BE2C (cell line): ENCODE data around the gene CDH23.
A peak's percentile ranks its signal among the peaks of the same experiment; 100 is the strongest.

Source experiments
- DNase-seq: peaks from one replicate; pipeline ENCODE4 v3.0.0-alpha.2; 2020
- H3K27me3 ChIP-seq: fragments of 250-450 bp; sonication (Bioruptor Pico); 2 replicates; pipeline ENCODE4 v1.5.1; 2020; ENCODE audit warnings: mild to moderate bottlenecking
- H3K36me3 ChIP-seq: fragments of 250-450 bp; sonication (Bioruptor Pico); 2 replicates; pipeline ENCODE4 v1.5.1; 2020; ENCODE audit warnings: mild to moderate bottlenecking
- H3K4me1 ChIP-seq: fragments of 250-450 bp; sonication (Bioruptor Pico); 2 replicates; pipeline ENCODE4 v1.5.1; 2020
- H3K4me3 ChIP-seq: 2 replicates; pipeline ENCODE4 v1.5.1; 2011; ENCODE audit warnings: low read depth, low read length
- H3K9me3 ChIP-seq: fragments of 250-450 bp; sonication (Bioruptor Pico); 2 replicates; pipeline ENCODE4 v1.5.1; 2020
- TF ChIP-seq, protein P1 (sequence below): IDR thresholded peaks from 2 replicates; pipeline ENCODE4 v1.5.1; 2012; ENCODE audit warnings: mild to moderate bottlenecking, low read depth, low read length

Gene CDH23

DNA sequence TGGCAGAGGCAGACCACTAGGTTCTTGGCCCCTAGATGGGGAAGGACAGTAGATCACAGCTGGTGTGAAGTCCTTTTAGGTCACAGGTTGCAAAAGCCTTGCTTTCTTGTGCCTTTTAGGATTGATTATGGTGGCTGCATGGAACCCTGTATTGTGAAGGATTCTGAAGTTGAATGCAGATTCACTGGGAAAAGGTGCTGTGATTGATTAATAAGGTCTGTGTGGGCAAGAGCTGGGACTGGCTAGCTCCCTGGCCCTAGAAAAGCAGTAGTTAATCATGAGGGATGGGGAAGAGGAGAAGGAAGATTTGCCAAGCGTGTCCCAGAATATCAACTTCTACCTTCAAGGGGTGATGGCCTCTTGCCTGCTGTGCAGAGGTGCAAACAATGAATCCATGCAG, 105.5 kb downstream of the CDH23 start:
- H3K27me3 ChIP-seq: no peaks in the 10 kb centered on the region
- H3K4me3 ChIP-seq: no peak overlapping the region
- no peaks in the 10 kb centered on the region for H3K9me3 ChIP-seq
- H3K36me3 ChIP-seq: no peaks in the 10 kb centered on the region
- H3K4me1 ChIP-seq: peaks cover 6% of the 10 kb centered on the region
- TF ChIP-seq, protein P1, sequence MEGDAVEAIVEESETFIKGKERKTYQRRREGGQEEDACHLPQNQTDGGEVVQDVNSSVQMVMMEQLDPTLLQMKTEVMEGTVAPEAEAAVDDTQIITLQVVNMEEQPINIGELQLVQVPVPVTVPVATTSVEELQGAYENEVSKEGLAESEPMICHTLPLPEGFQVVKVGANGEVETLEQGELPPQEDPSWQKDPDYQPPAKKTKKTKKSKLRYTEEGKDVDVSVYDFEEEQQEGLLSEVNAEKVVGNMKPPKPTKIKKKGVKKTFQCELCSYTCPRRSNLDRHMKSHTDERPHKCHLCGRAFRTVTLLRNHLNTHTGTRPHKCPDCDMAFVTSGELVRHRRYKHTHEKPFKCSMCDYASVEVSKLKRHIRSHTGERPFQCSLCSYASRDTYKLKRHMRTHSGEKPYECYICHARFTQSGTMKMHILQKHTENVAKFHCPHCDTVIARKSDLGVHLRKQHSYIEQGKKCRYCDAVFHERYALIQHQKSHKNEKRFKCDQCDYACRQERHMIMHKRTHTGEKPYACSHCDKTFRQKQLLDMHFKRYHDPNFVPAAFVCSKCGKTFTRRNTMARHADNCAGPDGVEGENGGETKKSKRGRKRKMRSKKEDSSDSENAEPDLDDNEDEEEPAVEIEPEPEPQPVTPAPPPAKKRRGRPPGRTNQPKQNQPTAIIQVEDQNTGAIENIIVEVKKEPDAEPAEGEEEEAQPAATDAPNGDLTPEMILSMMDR: no peak
- no peak for DNase-seq

DNA sequence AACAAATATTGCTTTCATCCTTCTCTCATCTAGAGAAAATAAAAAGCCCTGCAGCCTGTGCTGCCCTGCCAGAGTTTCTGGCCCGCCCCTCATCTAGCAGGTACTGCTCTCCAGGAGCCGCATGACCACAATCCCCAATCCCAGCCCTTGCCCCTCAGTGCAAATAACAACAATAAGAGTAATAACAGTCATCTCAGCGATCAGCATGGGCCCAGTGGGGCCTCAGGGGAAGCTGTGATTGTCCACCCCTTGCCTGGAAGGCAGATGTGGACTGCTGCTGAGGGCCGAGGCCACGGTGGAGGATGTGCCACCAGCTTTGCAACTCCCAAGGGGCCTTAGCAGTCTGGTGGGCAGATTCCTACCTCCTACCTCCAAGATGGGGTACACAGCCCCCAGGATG, 106.1 kb downstream of the CDH23 start:
- Histone ChIP-seq H3K4me3 (no peak overlapping the region), H3K4me1 (peaks cover under 1% of the 10 kb centered on the region; the same call in 1 of the 2 replicates), H3K9me3 (no peaks in the 10 kb centered on the region), H3K27me3 (no peaks in the 10 kb centered on the region), H3K36me3 (no peaks in the 10 kb centered on the region)
- no peak for DNase-seq
- TF ChIP-seq, protein P1: no peak

DNA sequence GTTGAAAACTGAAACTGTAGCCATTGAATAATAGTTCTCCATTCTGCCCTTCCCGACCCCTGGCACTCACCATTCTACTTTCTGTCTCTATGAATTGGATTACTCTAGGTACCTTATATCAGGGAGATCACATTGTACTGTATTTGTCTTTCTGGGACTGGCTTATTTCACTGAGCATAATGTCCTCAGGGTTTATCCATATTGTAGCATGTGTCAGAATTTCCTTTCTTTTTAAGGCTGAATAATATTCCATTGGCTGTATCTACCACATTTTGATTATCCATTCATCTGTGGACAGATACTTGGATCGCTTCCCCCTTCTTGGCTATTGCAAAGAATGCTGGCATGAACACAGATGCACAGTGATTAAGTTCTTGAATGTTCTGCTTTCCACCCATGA, 107.4 kb downstream of the CDH23 start:
- no peaks in the 10 kb centered on the region for H3K36me3 ChIP-seq
- TF ChIP-seq, protein P1: no peak
- no peaks in the 10 kb centered on the region for H3K4me1 ChIP-seq
- H3K4me3 ChIP-seq: no peak overlapping the region
- H3K9me3 ChIP-seq: no peaks in the 10 kb centered on the region
- no peak for DNase-seq
- no peaks in the 10 kb centered on the region for H3K27me3 ChIP-seq

- TF ChIP-seq, protein P1: no peak
- Histone ChIP-seq H3K36me3 (no peaks in the 10 kb centered on the region), H3K27me3 (no peaks in the 10 kb centered on the region), H3K4me1 (no peaks in the 10 kb centered on the region), H3K9me3 (no peaks in the 10 kb centered on the region), H3K4me3 (no peak overlapping the region)
- DNase-seq: no peak
Measured at GRCh38 chr10:71504570-71504969, 107.8 kb downstream of the CDH23 start.

- no peaks in the 10 kb centered on the region for H3K27me3 ChIP-seq
- H3K4me3 ChIP-seq: no peak overlapping the region
- no peak for DNase-seq
- H3K36me3 ChIP-seq: no peaks in the 10 kb centered on the region
- TF ChIP-seq, protein P1: no peak
- H3K4me1 ChIP-seq: no peaks in the 10 kb centered on the region
- no peaks in the 10 kb centered on the region for H3K9me3 ChIP-seq
Measured at GRCh38 chr10:71505862-71506261, 109.1 kb downstream of the CDH23 start.

DNA sequence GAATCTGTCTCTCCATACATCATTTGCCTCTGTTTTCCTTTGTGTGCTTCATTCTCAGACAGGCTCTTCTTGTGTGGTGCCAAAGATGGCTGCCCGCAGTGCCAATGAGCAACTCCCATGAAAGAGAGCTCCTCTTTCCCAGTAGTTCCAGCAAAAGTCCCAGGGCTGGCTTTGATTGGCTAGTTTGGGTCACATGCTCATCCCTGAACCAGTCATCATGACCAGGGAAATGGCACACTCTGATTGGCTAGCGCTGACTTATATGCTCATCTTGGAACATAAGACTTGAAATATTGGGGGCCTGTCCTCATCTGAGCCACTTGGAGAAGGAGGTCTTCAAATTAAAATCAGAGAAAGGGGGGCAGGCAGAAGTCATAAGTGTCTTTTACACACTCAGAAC, 112.7 kb downstream of the CDH23 start:
- no peaks in the 10 kb centered on the region for H3K9me3 ChIP-seq
- H3K4me3 ChIP-seq: no peak overlapping the region
- H3K4me1 ChIP-seq: peaks cover 10% of the 10 kb centered on the region
- no peaks in the 10 kb centered on the region for H3K27me3 ChIP-seq
- peak; percentile 38 for DNase-seq
- H3K36me3 ChIP-seq: no peaks in the 10 kb centered on the region
- TF ChIP-seq, protein P1: no peak
